ENCODE results near the gene RAB18. TPM values are rescaled to one million over a fixed set of nuclear protein-coding genes. Genes with fewer than 3 reads are reported as not detected.

Gene RAB18
- total RNA-seq (2022) (154 and 164 TPM in 2 replicates), Bru-seq, nascent RNA (percentile 96 among the genes with signal in this experiment), BruChase-seq, experiment 1, labeled RNA remaining after a 2-hour chase (percentile 95 among the genes with signal in this experiment), BruChase-seq, experiment 2, labeled RNA remaining after a 6-hour chase (percentile 95 among the genes with signal in this experiment)
- long read RNA-seq, full-length matches to known transcripts = 252 of 286 reads
- long read RNA-seq, partial matches to known transcripts = 2 of 286 reads
- long read RNA-seq, other reads (novel, unspliced or antisense) = 32 of 286 reads

- peak within 1 kb of the TSS; percentile 95 for H3K4me3 Mint-ChIP-seq (ENCODE audit: unreplicated experiment)
- Histone ChIP-seq H3K4me3 (ENCODE audit: low read depth, low read length) (peak within 1 kb of the TSS; percentile 94), H3K4me1 (peaks cover 13% of the 10 kb centered on the region; the same call in 1 of the 2 replicates), H3K27me3 (replicated peaks; ENCODE audit: control insufficient read depth, insufficient read depth, low read length) (no peaks in the 10 kb centered on the region), H3K36me3 (ENCODE audit: control insufficient read depth, insufficient read depth, low read length) (no peaks in the 10 kb centered on the region), H3K9me3 (no peaks in the 10 kb centered on the region)
- intact Hi-C loops (cut with micrococcal nuclease; ENCODE audit: unreplicated experiment) = loop anchor here (2.0 to 10.0 kb wide), 3 partner anchors 37 to 259 kb away; partner anchors contain the start of gene ACBD5
- peak; percentile 99 to 100 for DNase-seq
- H3K9me3 Mint-ChIP-seq (ENCODE audit: unreplicated experiment) = no peaks in the 10 kb centered on the region
- CTCF ChIA-PET = interaction anchor here (0.9 to 1.5 kb wide), 5 partner anchors 44 to 240 kb away, joined by 3 to 13 read pairs (median 4); no protein-coding TSS in a partner anchor
- H3K4me1 Mint-ChIP-seq (ENCODE audit: low read depth, unreplicated experiment) = peaks cover 14% of the 10 kb centered on the region
- H3K27ac Mint-ChIP-seq (ENCODE audit: unreplicated experiment) = peak within 1 kb of the TSS; percentile 95
- TF ChIP-seq CTCF (IDR thresholded peaks at IDR 0.05; ENCODE audit: insufficient read depth in 1 of 2, low read depth in 1 of 2, low read length in 1 of 2, severe bottlenecking in 1 of 2, unreplicated experiment in 1 of 2) = peak in 1 of 2 experiments; percentile 2
- POLR2A ChIA-PET = interaction anchor here (0.6 to 1.3 kb wide), 5 partner anchors 12 to 799 kb away, joined by 3 to 7 read pairs (median 4); partner anchors contain the start of gene MPP7
- peaks cover 21% of the 10 kb centered on the region for H3K36me3 Mint-ChIP-seq (ENCODE audit: insufficient read depth, unreplicated experiment)
- TSS peak; percentile 37 for BruUV-seq (replicated peaks)
- no peaks in the 10 kb centered on the region for H3K27me3 Mint-ChIP-seq (ENCODE audit: insufficient read depth, unreplicated experiment)
Measured at GRCh38 chr10:27504007-27504807, at the start of gene RAB18. Gene RAB18 (plus strand): TSS chr10:27504304. CDS start chr10:27504370, 66 bp downstream.

- intact Hi-C loops (cut with micrococcal nuclease; ENCODE audit: unreplicated experiment) = loop anchor here (2.0 kb wide), 2 partner anchors 50 to 98 kb away; partner anchors contain the start of gene RAB18
- peak overlapping the region; percentile 64 for H3K27ac Mint-ChIP-seq (ENCODE audit: unreplicated experiment)
- Histone ChIP-seq H3K9me3 (no peaks in the 10 kb centered on the region), H3K27me3 (replicated peaks; ENCODE audit: control insufficient read depth, insufficient read depth, low read length) (no peaks in the 10 kb centered on the region), H3K4me3 (ENCODE audit: low read depth, low read length) (no peak overlapping the region), H3K4me1 (peaks cover 35% of the 10 kb centered on the region), H3K36me3 (ENCODE audit: control insufficient read depth, insufficient read depth, low read length) (no peaks in the 10 kb centered on the region)
- BruUV-seq (replicated peaks) = no TSS peak
- H3K4me1 Mint-ChIP-seq (ENCODE audit: low read depth, unreplicated experiment) = peaks cover 47% of the 10 kb centered on the region
- POLR2A ChIA-PET = interaction anchor here (1.2 kb wide), 1 partner anchor 49 kb away, joined by 6 read pairs; the partner anchor contains the start of gene RAB18
- peak in 1 of 2 experiments; percentile 37 for DNase-seq
- no peaks in the 10 kb centered on the region for H3K9me3 Mint-ChIP-seq (ENCODE audit: unreplicated experiment)
- no peak for TF ChIP-seq CTCF (IDR thresholded peaks at IDR 0.05; ENCODE audit: insufficient read depth in 1 of 2, low read depth in 1 of 2, low read length in 1 of 2, severe bottlenecking in 1 of 2, unreplicated experiment in 1 of 2)
- CTCF ChIA-PET = interaction anchor here (1.3 kb wide), 1 partner anchor 49 kb away, joined by 3 read pairs; the partner anchor contains the start of gene RAB18
- H3K27me3 Mint-ChIP-seq (ENCODE audit: insufficient read depth, unreplicated experiment) = no peaks in the 10 kb centered on the region
- peak overlapping the region; percentile 57 for H3K4me3 Mint-ChIP-seq (ENCODE audit: unreplicated experiment)
- H3K36me3 Mint-ChIP-seq (ENCODE audit: insufficient read depth, unreplicated experiment) = no peaks in the 10 kb centered on the region
Measured at GRCh38 chr10:27454837-27455236, 49.3 kb upstream of the RAB18 start.

- no peaks in the 10 kb centered on the region for H3K9me3 ChIP-seq
- Mint-ChIP-seq H3K27ac (ENCODE audit: unreplicated experiment) (no peak overlapping the region), H3K4me3 (ENCODE audit: unreplicated experiment) (no peak overlapping the region), H3K9me3 (ENCODE audit: unreplicated experiment) (no peaks in the 10 kb centered on the region), H3K36me3 (ENCODE audit: insufficient read depth, unreplicated experiment) (no peaks in the 10 kb centered on the region), H3K4me1 (ENCODE audit: low read depth, unreplicated experiment) (peaks cover 48% of the 10 kb centered on the region), H3K27me3 (ENCODE audit: insufficient read depth, unreplicated experiment) (no peaks in the 10 kb centered on the region)
- no peak for DNase-seq
- ChIA-PET POLR2A (no interaction called here), CTCF (no interaction called here)
- no peaks in the 10 kb centered on the region for H3K36me3 ChIP-seq (ENCODE audit: control insufficient read depth, insufficient read depth, low read length)
- intact Hi-C loops (cut with micrococcal nuclease; ENCODE audit: unreplicated experiment) = no loop called here
- no peak for TF ChIP-seq CTCF (IDR thresholded peaks at IDR 0.05; ENCODE audit: insufficient read depth in 1 of 2, low read depth in 1 of 2, low read length in 1 of 2, severe bottlenecking in 1 of 2, unreplicated experiment in 1 of 2)
- no peak overlapping the region for H3K4me3 ChIP-seq (ENCODE audit: low read depth, low read length)
- no peaks in the 10 kb centered on the region for H3K27me3 ChIP-seq (replicated peaks; ENCODE audit: control insufficient read depth, insufficient read depth, low read length)
- no TSS peak for BruUV-seq (replicated peaks)
- peaks cover 53% of the 10 kb centered on the region for H3K4me1 ChIP-seq
Measured at GRCh38 chr10:27457261-27457945, 46.7 kb upstream of the RAB18 start.
